NCI-H2227 (cell line): ENCODE measurements around the gene LRP5.

Experiments used
- DNase-seq: peaks from one replicate; lab custom pipeline; 2025; ENCODE audit not compliant: unreplicated experiment; lab: John Stamatoyannopoulos, UW

LRP5 gene

GRCh38 chr11:68369756-68370155 is 57.4 kb downstream of the LRP5 start:
- no peak for DNase-seq

- DNase-seq: no peak
These were observed 58.1 kb downstream of the LRP5 start for GRCh38 chr11:68370211-68371111.

GRCh38 chr11:68371171-68372041 is 59.0 kb downstream of the LRP5 start:
- no peak for DNase-seq

GRCh38 chr11:68372114-68372513 is 59.7 kb downstream of the LRP5 start:
- no peak for DNase-seq

- DNase-seq: no peak
These were observed 60.2 kb downstream of the LRP5 start for GRCh38 chr11:68372625-68373024.

GRCh38 chr11:68373189-68373814 is 60.9 kb downstream of the LRP5 start:
- peak; percentile 63 for DNase-seq

GRCh38 chr11:68373815-68374501 is 61.6 kb downstream of the LRP5 start:
- DNase-seq: no peak

GRCh38 chr11:68374531-68374930 is 62.1 kb downstream of the LRP5 start:
- DNase-seq: no peak

- no peak for DNase-seq
These were observed 62.9 kb downstream of the LRP5 start for GRCh38 chr11:68375337-68375736.

GRCh38 chr11:68375766-68376165 is 63.4 kb downstream of the LRP5 start:
- no peak for DNase-seq

- no peak for DNase-seq
These were observed 65.0 kb downstream of the LRP5 start for GRCh38 chr11:68377389-68377795.

- DNase-seq: no peak
These were observed 66.8 kb downstream of the LRP5 start for GRCh38 chr11:68379206-68379605.

GRCh38 chr11:68380786-68381622 is 68.6 kb downstream of the LRP5 start:
- DNase-seq: no peak

- no peak for DNase-seq
These were observed 69.3 kb downstream of the LRP5 start for GRCh38 chr11:68381716-68382115.

- DNase-seq: no peak
These were observed 70.1 kb downstream of the LRP5 start for GRCh38 chr11:68382358-68382998.

- DNase-seq: peak; percentile 65
These were observed 71.6 kb downstream of the LRP5 start for GRCh38 chr11:68383976-68384501.

- no peak for DNase-seq
These were observed 72.2 kb downstream of the LRP5 start for GRCh38 chr11:68384530-68385081.

- no peak for DNase-seq
These were observed 72.7 kb downstream of the LRP5 start for GRCh38 chr11:68385128-68385527.
